C4-2B (cell line): Measurements from ENCODE around the gene PTPRF.

Experiments
- ZFX ChIP-seq: fragments of 450-650 bp; IDR thresholded peaks from 2 replicates; pipeline ENCODE4 v1.6.1; 2017
- TF ChIP-seq, protein P1 (sequence below): fragments of 450-650 bp; conservative IDR thresholded peaks from 2 replicates; pipeline ENCODE4 v1.5.1; 2017; ENCODE audit warnings: mild to moderate bottlenecking

DNA sequence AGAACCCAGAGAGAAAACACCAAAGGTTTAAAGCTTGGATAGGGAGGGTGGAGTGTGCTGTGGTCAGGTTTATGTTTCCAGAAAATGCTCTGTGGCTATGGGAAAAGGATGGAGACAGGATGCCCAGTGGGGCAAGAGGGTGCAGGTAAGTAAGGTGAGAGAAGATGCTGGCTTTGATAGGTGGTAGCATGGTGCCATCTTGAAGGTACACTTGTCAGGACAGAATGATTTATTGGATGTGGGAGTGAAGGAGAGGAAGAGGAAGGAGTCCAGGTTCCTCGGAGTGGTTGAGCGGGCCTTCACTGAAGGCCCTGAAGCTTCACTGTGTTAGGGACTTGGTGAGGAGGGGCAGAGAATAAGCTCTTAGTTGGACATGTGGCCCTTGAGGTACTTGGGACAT lies 3.6 kb downstream of the PTPRF start:
- TF ChIP-seq, protein P1, sequence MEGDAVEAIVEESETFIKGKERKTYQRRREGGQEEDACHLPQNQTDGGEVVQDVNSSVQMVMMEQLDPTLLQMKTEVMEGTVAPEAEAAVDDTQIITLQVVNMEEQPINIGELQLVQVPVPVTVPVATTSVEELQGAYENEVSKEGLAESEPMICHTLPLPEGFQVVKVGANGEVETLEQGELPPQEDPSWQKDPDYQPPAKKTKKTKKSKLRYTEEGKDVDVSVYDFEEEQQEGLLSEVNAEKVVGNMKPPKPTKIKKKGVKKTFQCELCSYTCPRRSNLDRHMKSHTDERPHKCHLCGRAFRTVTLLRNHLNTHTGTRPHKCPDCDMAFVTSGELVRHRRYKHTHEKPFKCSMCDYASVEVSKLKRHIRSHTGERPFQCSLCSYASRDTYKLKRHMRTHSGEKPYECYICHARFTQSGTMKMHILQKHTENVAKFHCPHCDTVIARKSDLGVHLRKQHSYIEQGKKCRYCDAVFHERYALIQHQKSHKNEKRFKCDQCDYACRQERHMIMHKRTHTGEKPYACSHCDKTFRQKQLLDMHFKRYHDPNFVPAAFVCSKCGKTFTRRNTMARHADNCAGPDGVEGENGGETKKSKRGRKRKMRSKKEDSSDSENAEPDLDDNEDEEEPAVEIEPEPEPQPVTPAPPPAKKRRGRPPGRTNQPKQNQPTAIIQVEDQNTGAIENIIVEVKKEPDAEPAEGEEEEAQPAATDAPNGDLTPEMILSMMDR = no peak
- no peak for TF ChIP-seq ZFX
